H1 (cell line): ENCODE data around the gene UBE2Q2. TPM values are rescaled to one million over a fixed set of nuclear protein-coding genes. Genes with fewer than 3 reads are reported as not detected.

Source experiments
- CHD7 ChIP-seq: fragments of 300-600 bp; sonication (generic); IDR thresholded peaks from 2 replicates; pipeline ENCODE4 v1.7.1; 2012; ENCODE audit warnings: low read length, moderate library complexity, mild to moderate bottlenecking, inconsistent platforms; ENCODE audit not compliant: insufficient replicate concordance
- SP2 ChIP-seq: IDR thresholded peaks from 2 replicates; pipeline ENCODE4 v1.6.1; 2012; ENCODE audit warnings: mild to moderate bottlenecking, low read length, inconsistent platforms
- polyA plus RNA-seq, 7 experiments: library from polyadenylated mRNA; depleted of rRNA in 3 of 7; stranded (reverse) in 5 of 7; unstranded in 2 of 7; fragments of >200 nt in 5 of 7; fragments of 200-250 nt in 2 of 7; gene quantifications; 1 replicate in 5 of 7; 2 replicates in 1 of 7; 4 replicates in 1 of 7; pipeline versions ENCODE4 v1.2.1 to v1.2.3, GENCODE V29; 2011 to 2013; ENCODE audit warnings: missing spikeins in 2 of 7, mixed read lengths in 2 of 7
- total RNA-seq: library from RNA; stranded (reverse); fragmentation: NEBNext Ultra II Directional; extraction: Animal tissue kit (Norgen Biotek cat#: 25700); gene quantifications from 2 replicates; pipeline ENCODE4 v1.2.1, GENCODE V29; 2021

Gene UBE2Q2
- total and polyA plus RNA-seq, 2 of the 8 experiments (the other 6 are each of a cell fraction or from before 2014, with no cell fraction given), result 10.1 to 22.7 TPM

DNA sequence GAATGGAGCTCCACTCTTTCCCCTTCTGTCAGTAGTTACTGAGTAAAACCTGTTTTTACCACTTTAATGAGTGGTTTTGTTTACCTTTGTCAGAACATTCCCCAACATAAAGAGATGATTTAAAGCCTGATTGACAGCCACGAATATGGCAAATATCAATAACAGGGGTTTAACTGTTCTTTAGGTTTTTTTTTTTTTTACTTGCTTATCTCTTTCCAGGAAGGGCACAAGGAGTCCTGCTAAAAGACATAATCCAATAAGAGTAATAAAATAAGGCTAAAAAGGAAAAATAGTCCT lies 11.5 kb upstream of the UBE2Q2 start (continued):
- TF ChIP-seq CHD7 (no peak), SP2 (no peak)
